HG02973 (cell line): ENCODE measurements around the gene GLTPD2.

Experiments used
- ATAC-seq: cut with Tn5 transposase; IDR thresholded peaks from one replicate; pipeline ENCODE4 v1.9.1; 2021; ENCODE audit warnings: moderate library complexity; ENCODE audit not compliant: unreplicated experiment

Gene GLTPD2

DNA sequence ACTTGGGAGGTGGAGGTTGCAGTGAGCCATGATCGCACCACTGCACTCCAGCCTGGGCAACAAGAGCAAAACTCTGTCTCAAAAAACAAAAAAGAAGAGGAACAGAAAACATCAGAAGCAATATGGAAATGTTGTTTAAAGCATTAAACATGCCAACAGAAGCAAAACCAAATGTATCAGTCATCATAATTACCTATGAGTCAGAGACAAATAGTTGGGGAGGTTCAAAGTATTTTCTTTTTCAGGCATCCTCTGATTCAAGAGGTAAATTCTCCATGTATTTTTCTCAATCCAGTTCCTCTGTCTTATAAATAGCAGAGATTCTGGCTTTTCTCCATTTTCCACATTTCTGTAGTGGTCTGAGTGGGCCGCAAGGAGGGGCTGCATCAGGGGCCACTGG, 19.1 kb upstream of the GLTPD2 start:
- no peak for ATAC-seq

GRCh38 chr17:4771519-4772234, 17.1 kb upstream of the GLTPD2 start, which contains the start of gene TM4SF5:
Gene TM4SF5 (plus strand): TSS chr17:4771886. CDS start chr17:4771923, 37 bp downstream.
- ATAC-seq: no peak

DNA sequence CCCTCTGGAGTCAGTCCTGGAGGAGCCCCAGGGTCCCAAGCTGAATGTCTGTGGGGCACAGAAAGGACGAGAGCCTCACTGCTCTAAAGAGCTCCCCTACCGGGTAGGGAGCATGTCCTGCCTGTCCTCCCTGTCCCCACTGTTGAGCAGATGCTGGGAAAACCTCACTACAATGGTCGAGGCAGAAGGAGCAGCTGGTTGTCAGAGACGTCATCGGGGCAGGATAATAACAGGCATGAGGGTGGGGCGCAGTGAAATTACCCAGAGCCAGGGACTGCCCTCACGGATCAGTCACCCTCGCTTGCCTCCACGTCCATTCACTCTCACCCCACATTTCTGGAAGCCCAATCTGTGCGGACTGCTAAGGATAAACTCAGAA, 16.5 kb upstream of the GLTPD2 start:
- ATAC-seq: no peak

DNA sequence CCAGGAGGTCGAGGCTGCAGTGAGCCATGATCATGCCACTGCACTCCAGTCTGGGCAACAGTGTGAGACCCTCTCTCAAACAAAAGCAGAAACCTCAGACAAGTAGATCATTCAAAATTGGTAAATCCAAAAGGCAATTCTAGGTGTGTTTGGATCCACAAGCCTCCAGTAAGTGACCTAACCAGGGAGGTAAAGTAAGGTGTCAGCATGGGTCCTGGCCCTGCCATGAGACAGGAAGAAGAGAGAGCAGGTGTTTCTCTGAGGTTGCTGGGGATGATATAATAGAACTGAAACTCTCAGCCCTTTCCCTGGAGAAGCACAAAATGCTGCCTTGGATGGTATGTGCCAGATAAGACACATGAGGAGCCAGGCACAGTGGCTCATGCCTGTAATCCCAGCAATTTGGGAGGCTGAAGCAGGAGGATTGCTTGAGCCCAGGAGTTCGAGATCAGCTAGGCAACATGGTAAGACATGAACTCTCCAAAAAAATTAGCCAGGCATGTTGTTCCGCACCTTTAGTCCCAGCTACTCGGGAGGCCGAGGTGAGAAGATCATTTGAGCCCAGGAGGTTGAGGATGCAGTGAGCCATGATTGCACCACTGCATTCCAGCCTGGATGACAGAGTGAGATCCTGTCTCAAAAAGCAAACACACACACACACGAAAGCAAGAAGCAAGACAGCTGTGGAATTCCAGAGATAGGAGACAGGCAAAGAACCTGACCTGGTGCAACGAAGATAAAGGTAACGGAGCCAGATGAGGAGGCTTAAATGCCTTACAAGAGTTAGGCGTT, 10.6 kb upstream of the GLTPD2 start:
- no peak for ATAC-seq

DNA sequence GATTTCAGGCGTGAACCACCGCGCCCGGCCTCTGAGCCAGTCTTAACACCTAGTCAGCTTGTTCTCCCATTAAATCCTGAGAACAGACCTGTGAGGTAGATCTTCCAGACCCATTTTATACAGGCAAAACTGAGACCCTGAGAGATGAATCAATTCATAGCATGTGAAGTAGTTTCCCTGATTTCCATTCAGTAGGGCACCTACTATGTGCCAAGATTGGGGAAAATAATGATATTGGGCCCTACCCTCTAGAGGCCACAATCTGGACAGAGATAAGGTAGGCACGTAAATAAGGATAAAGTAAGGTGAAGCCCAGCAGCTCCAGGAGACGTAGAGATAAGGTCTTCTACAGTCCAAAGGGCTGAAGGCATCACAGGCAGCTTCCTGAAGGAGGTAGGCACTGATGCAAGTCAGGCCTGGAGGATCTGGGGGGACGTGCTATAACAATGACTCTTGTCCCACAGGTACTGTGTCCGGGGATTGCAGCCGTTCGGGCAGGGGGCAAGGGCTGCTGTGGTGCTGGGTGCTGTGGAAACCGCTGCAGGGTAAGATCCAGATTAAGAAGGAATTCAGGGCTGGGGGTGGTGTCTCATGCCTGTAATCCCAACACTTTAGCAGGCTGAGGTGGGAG, 8.3 kb upstream of the GLTPD2 start:
- no peak for ATAC-seq

DNA sequence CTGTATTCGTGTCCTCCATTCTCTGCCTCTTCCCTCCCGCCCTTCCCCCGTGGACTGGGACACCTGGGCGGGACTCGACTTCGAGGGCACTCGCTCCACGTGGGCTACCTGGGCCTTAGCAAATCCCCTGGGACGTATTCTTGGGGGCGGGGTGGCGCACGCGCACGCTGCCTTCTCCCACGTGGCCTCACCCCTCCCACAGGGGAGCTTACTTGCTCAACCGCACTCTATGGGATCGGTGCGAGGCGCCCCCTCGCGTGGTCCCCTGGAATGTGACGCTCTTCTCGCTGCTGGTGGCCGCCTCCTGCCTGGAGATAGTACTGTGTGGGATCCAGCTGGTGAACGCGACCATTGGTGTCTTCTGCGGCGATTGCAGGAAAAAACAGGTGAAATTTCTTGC, 6.1 kb upstream of the GLTPD2 start:
- ATAC-seq: no peak

DNA sequence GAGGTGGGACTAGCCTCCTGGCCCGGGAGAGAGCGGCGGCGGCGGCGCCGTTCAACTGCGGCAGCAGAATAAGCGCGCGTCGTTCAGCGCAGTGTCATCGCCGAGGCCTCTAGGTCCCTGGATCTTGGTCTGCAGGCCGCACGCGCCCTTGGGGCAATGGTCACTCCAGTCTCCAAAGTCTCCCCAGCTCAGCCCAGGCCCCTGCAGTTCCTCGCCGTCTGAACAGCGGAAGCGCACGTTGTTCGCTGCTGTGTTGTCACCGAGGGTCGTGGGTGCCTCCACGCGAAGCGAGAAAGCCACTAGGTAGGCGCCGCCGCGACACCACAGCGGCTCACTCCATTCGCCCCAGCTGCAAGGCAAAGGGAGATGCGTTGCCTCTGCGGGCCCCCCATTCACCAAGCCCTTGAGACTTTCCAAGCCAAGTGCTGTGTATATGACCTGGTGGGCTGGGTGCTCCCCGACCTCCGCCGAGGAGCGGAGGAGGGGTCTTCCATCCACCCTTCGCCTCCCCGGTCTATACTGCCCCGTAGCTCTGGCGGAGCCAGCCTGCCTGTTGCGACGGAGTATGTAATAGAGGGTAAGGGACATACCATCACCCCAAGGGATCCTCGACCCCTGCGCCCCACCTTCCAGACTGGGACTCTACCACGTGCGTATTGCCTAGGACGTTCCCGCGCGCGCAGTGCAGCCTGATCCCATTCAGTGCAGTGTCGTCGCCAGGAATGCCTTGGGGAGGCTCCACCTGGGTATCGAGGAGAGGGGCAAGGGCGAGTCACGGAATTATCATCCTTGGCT, 3.3 kb upstream of the GLTPD2 start:
- ATAC-seq: no peak

DNA sequence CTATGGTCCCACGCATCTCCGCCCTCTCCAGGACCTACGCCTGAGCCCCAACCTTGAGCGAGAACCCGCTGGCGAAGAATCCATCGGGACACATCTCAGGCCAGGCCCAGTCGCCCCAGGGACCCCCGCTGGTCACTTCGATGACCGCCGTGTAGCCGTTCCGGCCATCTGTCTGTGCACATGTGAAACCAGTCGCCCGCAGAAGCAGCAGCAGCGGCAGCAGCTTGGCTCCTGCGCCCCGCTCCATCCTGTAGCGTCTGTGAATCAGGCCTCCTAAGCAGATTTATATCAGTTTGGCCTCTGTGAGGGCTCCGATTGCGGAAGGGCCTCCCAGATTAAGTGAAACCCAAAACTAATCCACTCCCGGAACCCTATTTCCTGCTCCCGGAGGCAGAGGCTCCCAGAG, 2.7 kb upstream of the GLTPD2 start, which contains the start of gene VMO1:
Gene VMO1 (minus strand): TSS at position 259 of the 406 bp plus-strand sequence. CDS start 12 bp downstream, at position 247.
- ATAC-seq: no peak

DNA sequence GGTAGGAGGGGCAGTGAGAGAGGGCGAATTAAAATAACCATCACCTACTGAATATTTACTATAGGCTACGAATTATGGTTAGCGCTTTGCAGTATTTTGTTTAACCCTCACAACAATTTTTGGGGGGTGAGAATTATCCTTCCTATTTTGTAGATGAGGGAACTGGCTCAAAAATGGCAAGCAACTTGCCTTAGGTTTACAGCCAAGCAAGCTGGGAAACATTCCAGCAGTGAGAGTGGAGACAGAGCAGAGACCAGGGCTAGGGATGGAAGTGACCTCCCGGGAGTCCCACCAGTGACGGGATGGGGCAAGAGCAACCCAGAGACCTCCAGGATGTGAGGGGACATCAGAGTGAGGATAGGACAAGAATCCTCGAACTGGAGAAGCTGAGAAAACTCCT, 2.2 kb upstream of the GLTPD2 start:
- no peak for ATAC-seq

DNA sequence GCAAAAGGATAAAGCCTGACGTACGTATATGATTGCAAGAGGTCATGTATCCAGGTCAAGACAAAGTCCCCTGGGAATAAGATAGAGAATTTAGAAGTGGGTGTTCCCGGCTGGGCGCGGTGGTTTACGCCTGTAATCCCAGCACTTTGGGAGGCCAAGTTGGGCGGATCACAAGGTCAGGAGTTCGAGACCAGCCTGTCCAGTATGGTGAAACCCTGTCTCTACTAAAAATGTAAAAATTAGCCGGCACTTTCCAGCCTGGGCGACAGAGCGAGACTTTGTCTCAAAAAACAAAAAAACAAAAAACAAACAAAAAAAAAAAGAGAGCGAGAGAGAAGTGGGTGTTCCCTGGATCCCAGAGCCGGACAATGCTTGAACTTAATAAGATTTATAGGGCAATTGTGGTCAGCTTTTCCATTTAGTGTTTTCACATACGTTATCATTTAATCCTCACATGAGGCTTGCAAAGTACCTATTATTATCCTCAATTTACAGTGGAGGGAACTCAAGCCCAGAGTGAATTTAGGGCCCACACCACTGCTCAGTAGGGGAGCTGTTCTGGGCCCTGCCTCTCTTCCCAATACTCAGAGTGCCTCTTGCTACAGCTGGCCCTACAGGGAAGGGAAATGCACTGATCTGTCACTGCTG, 481 bp upstream of the GLTPD2 start:
- no peak for ATAC-seq

- ATAC-seq: no peak
These were observed 862 bp downstream of the GLTPD2 start for GRCh38 chr17:4789701-4789950.

DNA sequence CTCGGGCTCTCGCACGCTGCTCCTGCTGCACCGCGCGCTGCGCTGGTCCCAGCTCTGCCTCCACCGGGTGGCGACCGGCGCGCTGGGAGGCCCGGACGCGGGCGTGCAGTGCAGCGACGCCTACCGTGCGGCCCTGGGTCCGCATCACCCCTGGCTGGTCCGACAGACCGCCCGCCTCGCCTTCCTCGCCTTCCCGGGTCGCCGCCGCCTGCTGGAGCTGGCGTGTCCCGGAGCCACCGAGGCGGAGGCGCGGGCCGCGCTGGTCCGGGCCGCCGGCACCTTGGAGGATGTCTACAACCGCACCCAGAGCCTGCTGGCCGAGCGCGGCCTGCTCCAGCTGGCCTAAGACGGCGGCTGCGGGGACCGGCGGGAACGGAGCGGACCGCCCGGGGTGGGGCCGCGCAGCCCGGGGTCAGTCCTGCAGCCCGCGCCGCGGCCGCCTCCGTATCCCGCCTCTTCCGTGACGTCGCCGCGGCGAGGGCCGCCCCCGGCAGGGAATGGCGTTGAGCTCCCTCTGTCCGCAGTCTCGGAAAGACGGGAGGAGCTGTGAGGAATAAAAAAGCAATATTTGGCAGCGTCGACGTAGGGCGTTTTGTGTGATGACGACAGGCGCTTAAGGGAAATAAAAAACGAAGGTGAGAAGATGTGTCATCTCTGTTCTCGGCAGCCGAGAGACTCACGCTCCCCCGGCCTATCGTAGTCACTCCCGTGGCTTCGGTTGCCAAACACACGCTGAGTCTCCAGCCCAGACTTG, 1.4 kb downstream of the GLTPD2 start:
- peak; percentile 79 for ATAC-seq

DNA sequence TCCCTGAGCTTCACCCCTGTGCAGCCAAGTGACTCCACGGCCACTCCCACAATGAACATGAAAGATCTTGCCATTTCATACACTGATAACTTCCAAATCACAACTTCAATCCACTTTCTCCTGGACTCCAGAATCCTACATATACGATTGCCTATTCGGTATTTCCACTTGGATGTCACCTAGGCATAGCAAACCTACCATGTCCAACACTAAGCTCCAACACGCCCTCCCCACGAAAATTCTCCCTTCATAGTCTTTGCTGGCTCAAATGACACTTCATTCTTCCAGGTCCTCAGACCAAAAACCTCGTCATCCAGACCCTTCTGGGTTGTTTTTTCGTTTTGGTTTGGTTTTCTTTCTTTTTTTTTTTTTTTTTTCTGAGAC, 1.9 kb downstream of the GLTPD2 start:
- no peak for ATAC-seq

DNA sequence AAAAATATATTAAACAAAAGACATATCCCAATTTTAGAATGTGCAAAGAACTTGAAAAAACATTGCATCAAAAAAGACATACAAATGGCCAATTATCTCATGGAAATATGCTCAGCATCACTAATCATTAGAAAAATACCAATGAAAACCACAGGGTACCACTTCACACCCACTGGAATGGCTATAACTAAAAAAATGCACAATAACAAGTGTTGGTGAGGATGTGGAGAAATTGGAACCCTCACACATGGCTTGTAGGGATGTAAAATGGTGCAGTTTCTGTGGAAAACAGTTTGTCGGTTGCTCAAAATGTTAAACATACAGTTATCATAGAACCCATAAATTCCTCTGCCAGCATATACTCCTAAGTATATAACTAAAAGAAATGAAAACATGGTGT, 6.4 kb downstream of the GLTPD2 start:
- no peak for ATAC-seq

- no peak for ATAC-seq
These were observed 7.8 kb downstream of the GLTPD2 start for GRCh38 chr17:4796552-4796920.

GRCh38 chr17:4800462-4801196, 11.9 kb downstream of the GLTPD2 start:
- ATAC-seq: no peak

- no peak for ATAC-seq
These were observed 13.5 kb downstream of the GLTPD2 start, which contains the start of gene C17orf114 for GRCh38 chr17:4802228-4802627. Gene C17orf114 (minus strand): TSS chr17:4802328.

DNA sequence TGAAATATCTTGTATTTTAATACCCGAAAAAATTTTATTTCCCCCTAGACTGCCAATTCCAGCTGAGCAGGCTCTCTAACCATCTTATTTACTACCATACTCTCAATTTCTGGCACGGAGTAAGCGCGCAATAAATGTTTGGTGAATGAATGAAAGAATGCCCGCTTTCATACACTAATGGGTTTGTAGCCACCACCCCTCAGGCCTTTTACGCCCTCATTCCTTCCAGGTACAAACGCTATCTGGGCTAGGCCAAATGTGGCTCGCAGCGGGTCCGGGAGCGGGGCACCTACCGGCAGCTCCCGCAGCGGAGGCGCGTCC, 17.7 kb downstream of the GLTPD2 start:
- ATAC-seq: no peak

- ATAC-seq: peak; percentile 79
These were observed 18.2 kb downstream of the GLTPD2 start, which contains the start of gene PLD2 for GRCh38 chr17:4806777-4807604. Gene PLD2 (plus strand): TSS chr17:4807152. CDS start chr17:4807773, 621 bp downstream.
